ENCODE data around the gene THAP9.

Gene THAP9

GRCh38 chr4:82893942-82894341 is 6.6 kb upstream of the THAP9 start:
- H3K27ac ChIP-seq: no peak overlapping the region
- no peaks in the 10 kb centered on the region for H3K9me3 ChIP-seq
- H4K20me1 ChIP-seq: peaks cover 51% of the 10 kb centered on the region
- H3K4me3 ChIP-seq: no peak overlapping the region
- H3K27me3 ChIP-seq: no peaks in the 10 kb centered on the region
- H3K4me1 ChIP-seq: peaks cover 49% of the 10 kb centered on the region
- H3K4me2 ChIP-seq: no peak overlapping the region
- no peak for TF ChIP-seq Cebpa-rat (IDR thresholded peaks at IDR 0.05)
- no peak overlapping the region for H3K9ac ChIP-seq
- peaks cover 43% of the 10 kb centered on the region for H3K36me3 ChIP-seq

DNA sequence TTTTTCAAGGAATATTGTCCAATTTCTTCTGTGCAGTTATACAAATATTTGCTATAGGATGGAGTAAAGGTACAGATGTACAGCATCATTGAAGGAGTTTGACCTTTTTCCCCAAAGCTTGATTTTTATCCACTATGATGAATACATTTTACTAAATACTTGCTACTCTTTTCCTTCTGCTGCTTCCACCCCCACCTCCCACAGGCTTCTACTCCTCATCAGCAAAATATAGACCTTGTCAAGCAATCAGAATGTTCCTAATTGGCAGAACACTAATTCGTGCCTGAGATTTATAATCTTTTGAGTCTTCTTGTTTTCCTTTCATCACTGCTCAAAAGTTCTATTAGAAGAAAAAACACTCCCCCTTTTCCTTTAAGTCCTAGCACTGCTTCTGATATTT is 3.8 kb upstream of the THAP9 start:
- H3K27me3 ChIP-seq: no peaks in the 10 kb centered on the region
- H4K20me1 ChIP-seq: peaks cover 47% of the 10 kb centered on the region
- no peak overlapping the region for H3K9ac ChIP-seq
- H3K4me3 ChIP-seq: no peak overlapping the region
- H3K36me3 ChIP-seq: peaks cover 43% of the 10 kb centered on the region
- H3K9me3 ChIP-seq: no peaks in the 10 kb centered on the region
- no peak overlapping the region for H3K27ac ChIP-seq
- H3K4me1 ChIP-seq: peaks cover 45% of the 10 kb centered on the region
- no peak for TF ChIP-seq Cebpa-rat (IDR thresholded peaks at IDR 0.05)
- H3K4me2 ChIP-seq: peak overlapping the region; percentile 93

GRCh38 chr4:82898322-82899243 is 2.0 kb upstream of the THAP9 start:
- peak overlapping the region; percentile 93 for H3K27ac ChIP-seq
- H3K27me3 ChIP-seq: no peaks in the 10 kb centered on the region
- TF ChIP-seq Cebpa-rat (IDR thresholded peaks at IDR 0.05): no peak
- H3K4me1 ChIP-seq: peaks cover 39% of the 10 kb centered on the region
- H3K9ac ChIP-seq: peak overlapping the region; percentile 93
- peaks cover 38% of the 10 kb centered on the region for H3K36me3 ChIP-seq
- H3K9me3 ChIP-seq: no peaks in the 10 kb centered on the region
- H4K20me1 ChIP-seq: peaks cover 41% of the 10 kb centered on the region
- H3K4me2 ChIP-seq: peak overlapping the region; percentile 93
- H3K4me3 ChIP-seq: peak overlapping the region; percentile 74

DNA sequence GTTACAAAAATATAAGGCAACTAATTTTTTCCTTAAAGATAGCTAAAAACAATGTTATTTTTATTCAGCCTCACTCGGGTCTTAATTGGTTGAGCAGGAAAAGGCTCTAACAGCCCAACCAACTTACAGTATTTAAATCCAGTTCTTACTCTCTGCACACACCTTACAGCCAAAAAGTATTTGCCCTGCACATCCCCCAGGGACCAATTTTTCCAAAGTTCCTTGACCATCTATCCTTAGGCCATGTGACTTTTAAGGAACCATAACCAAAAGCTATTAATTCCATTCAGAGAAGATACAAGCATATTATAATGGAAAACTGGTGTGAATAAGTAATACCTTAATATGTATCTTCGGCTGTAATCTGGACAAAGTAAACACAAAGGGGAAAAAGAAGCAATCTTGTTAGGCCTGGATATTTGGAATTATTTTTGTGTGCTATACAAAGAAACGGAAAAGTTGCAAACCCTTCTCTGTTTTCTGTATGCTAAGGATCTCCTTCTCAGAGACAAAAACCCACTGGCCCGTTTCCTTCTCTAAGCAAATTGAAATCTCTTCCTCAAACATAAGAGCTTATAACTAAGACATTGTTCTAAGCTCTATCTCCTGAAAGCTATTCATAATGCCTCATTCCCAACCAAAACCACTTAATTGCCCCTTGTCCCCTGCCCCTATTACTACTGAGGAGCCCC is 1.0 kb upstream of the THAP9 start:
- Histone ChIP-seq H3K4me2 (peak overlapping the region; percentile 93), H3K36me3 (peaks cover 30% of the 10 kb centered on the region), H3K9ac (peak overlapping the region; percentile 93), H3K9me3 (no peaks in the 10 kb centered on the region), H3K27ac (peak overlapping the region; percentile 93), H3K4me1 (peaks cover 39% of the 10 kb centered on the region), H4K20me1 (peaks cover 41% of the 10 kb centered on the region), H3K27me3 (no peaks in the 10 kb centered on the region), H3K4me3 (peak overlapping the region; percentile 74)
- no peak for TF ChIP-seq Cebpa-rat (IDR thresholded peaks at IDR 0.05)

DNA sequence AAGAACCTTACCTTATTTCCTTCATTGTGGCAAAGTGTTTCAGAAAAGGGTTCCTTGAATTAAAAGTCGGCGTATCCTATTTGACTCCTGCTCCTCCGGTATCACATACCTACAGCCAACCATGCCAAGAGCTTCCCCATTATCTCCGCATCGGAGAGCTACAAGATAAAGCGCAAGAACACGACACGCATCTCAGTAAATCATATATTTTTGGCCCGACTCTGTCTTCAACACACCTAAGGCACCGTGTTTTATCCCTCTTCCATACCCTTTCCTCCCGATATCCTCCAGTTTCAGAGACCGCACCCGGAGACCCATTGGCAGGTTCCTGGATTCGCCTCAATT is 497 bp upstream of the THAP9 start:
- Histone ChIP-seq H3K4me1 (peaks cover 39% of the 10 kb centered on the region), H3K27me3 (no peaks in the 10 kb centered on the region), H3K27ac (peak overlapping the region; percentile 93), H4K20me1 (peaks cover 41% of the 10 kb centered on the region), H3K9me3 (no peaks in the 10 kb centered on the region), H3K36me3 (peaks cover 24% of the 10 kb centered on the region), H3K9ac (peak overlapping the region; percentile 93), H3K4me3 (peak overlapping the region; percentile 74), H3K4me2 (peak overlapping the region; percentile 93)
- TF ChIP-seq Cebpa-rat (IDR thresholded peaks at IDR 0.05): no peak

GRCh38 chr4:82901183-82901718 is 716 bp downstream of the THAP9 start:
- no peak for TF ChIP-seq Cebpa-rat (IDR thresholded peaks at IDR 0.05)
- Histone ChIP-seq H3K36me3 (peaks cover 22% of the 10 kb centered on the region), H3K4me3 (peak overlapping the region; percentile 74), H3K4me2 (peak overlapping the region; percentile 88), H3K27ac (peak overlapping the region; percentile 93), H3K9ac (peak overlapping the region; percentile 93), H3K9me3 (no peaks in the 10 kb centered on the region), H4K20me1 (peaks cover 37% of the 10 kb centered on the region), H3K27me3 (no peaks in the 10 kb centered on the region), H3K4me1 (peaks cover 39% of the 10 kb centered on the region)

DNA sequence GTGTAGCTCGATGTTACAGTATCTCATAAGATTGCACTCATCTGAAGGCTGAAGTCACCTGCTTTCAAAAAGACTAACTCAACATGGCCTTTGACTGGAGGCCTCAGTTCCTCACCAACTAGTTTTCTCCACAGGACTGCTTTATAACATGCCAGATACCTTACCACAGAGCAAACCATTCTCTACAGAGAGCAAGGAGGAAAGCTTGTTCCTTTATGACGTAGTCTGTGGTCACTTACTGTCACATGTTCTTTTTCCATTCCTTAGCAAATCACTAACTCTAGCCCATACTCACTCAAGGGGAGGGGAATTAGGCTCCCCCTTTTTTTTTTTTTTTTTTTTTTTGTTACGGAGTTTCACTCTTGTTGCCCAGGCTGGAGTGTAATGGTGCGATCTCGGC is 3.2 kb downstream of the THAP9 start:
- H3K4me1 ChIP-seq: peaks cover 21% of the 10 kb centered on the region
- H3K9ac ChIP-seq: no peak overlapping the region
- H3K27me3 ChIP-seq: no peaks in the 10 kb centered on the region
- H3K27ac ChIP-seq: no peak overlapping the region
- H4K20me1 ChIP-seq: peaks cover 12% of the 10 kb centered on the region
- H3K4me3 ChIP-seq: no peak overlapping the region
- TF ChIP-seq Cebpa-rat (IDR thresholded peaks at IDR 0.05): no peak
- no peak overlapping the region for H3K4me2 ChIP-seq
- peaks cover 32% of the 10 kb centered on the region for H3K36me3 ChIP-seq
- H3K9me3 ChIP-seq: no peaks in the 10 kb centered on the region

GRCh38 chr4:82905205-82905604 is 4.7 kb downstream of the THAP9 start:
- Histone ChIP-seq H3K9me3 (no peaks in the 10 kb centered on the region), H3K4me1 (peaks cover 13% of the 10 kb centered on the region), H3K36me3 (peaks cover 36% of the 10 kb centered on the region), H4K20me1 (no peaks in the 10 kb centered on the region), H3K27me3 (no peaks in the 10 kb centered on the region), H3K9ac (no peak overlapping the region), H3K4me3 (no peak overlapping the region), H3K4me2 (no peak overlapping the region), H3K27ac (no peak overlapping the region)
- TF ChIP-seq Cebpa-rat (IDR thresholded peaks at IDR 0.05): no peak

GRCh38 chr4:82906469-82906868 is 5.9 kb downstream of the THAP9 start:
- no peak for TF ChIP-seq Cebpa-rat (IDR thresholded peaks at IDR 0.05)
- H3K36me3 ChIP-seq: peaks cover 46% of the 10 kb centered on the region
- H3K27ac ChIP-seq: no peak overlapping the region
- H3K4me1 ChIP-seq: peaks cover 12% of the 10 kb centered on the region
- H3K4me3 ChIP-seq: no peak overlapping the region
- no peaks in the 10 kb centered on the region for H4K20me1 ChIP-seq
- H3K4me2 ChIP-seq: no peak overlapping the region
- no peaks in the 10 kb centered on the region for H3K9me3 ChIP-seq
- no peaks in the 10 kb centered on the region for H3K27me3 ChIP-seq
- H3K9ac ChIP-seq: no peak overlapping the region

- Histone ChIP-seq H3K4me1 (no peaks in the 10 kb centered on the region), H3K27me3 (no peaks in the 10 kb centered on the region), H3K36me3 (peaks cover 55% of the 10 kb centered on the region), H3K9ac (no peak overlapping the region), H3K4me3 (no peak overlapping the region), H3K27ac (no peak overlapping the region), H3K9me3 (no peaks in the 10 kb centered on the region), H4K20me1 (no peaks in the 10 kb centered on the region), H3K4me2 (no peak overlapping the region)
- no peak for TF ChIP-seq Cebpa-rat (IDR thresholded peaks at IDR 0.05)
Measured at GRCh38 chr4:82909326-82909725, 8.8 kb downstream of the THAP9 start.

Data from BLaER1 (cell line).